RWPE2 (cell line): ENCODE measurements around the gene TRPM1.

Source experiments
- ATAC-seq: fragments of 200-7000 bp; cut with Tn5 transposase; 3 replicates; pipeline ENCODE4 v1.9.1; 2021; ENCODE audit warnings: low read depth
- DNase-seq: peaks from one replicate; pipeline ENCODE4 v3.0.0-alpha.2; 2020; ENCODE audit warnings: low spot score
- H3K27ac ChIP-seq: fragments of 450-650 bp; 2 replicates; pipeline ENCODE4 v1.5.1; 2017; ENCODE audit warnings: mild to moderate bottlenecking; ENCODE audit not compliant: poor library complexity, severe bottlenecking
- H3K27me3 ChIP-seq: fragments of 250-450 bp; sonication (Bioruptor Pico); 2 replicates; pipeline ENCODE4 v1.5.1; 2021; ENCODE audit warnings: mild to moderate bottlenecking, moderate library complexity; ENCODE audit not compliant: insufficient read depth, poor library complexity, severe bottlenecking
- H3K36me3 ChIP-seq: fragments of 250-450 bp; sonication (Bioruptor Pico); 2 replicates; pipeline ENCODE4 v1.5.1; 2020; ENCODE audit warnings: low read depth, mild to moderate bottlenecking, moderate library complexity
- H3K4me1 ChIP-seq: fragments of 250-450 bp; sonication (Bioruptor Pico); 2 replicates; pipeline ENCODE4 v1.5.1; 2021; ENCODE audit warnings: mild to moderate bottlenecking, moderate library complexity; ENCODE audit not compliant: insufficient read depth, poor library complexity, severe bottlenecking
- H3K4me3 ChIP-seq: fragments of 250-450 bp; sonication (Bioruptor Pico); 2 replicates; pipeline ENCODE4 v1.5.1; 2021; ENCODE audit warnings: mild to moderate bottlenecking, moderate library complexity; ENCODE audit not compliant: severe bottlenecking
- H3K9me3 ChIP-seq: fragments of 250-450 bp; sonication (Bioruptor Pico); 2 replicates; pipeline ENCODE4 v1.5.1; 2021; ENCODE audit warnings: mild to moderate bottlenecking, moderate library complexity; ENCODE audit not compliant: severe bottlenecking
- TF ChIP-seq, protein P1 (sequence below): fragments of 450-650 bp; IDR thresholded peaks from one replicate; pipeline ENCODE4 v1.5.1; 2017; ENCODE audit warnings: mild to moderate bottlenecking, moderate library complexity; ENCODE audit not compliant: poor library complexity, severe bottlenecking

TRPM1 gene

GRCh38 chr15:31014608-31014925, 87.0 kb downstream of the TRPM1 start:
- H3K9me3 ChIP-seq = peaks cover 10% of the 10 kb centered on the region

DNA sequence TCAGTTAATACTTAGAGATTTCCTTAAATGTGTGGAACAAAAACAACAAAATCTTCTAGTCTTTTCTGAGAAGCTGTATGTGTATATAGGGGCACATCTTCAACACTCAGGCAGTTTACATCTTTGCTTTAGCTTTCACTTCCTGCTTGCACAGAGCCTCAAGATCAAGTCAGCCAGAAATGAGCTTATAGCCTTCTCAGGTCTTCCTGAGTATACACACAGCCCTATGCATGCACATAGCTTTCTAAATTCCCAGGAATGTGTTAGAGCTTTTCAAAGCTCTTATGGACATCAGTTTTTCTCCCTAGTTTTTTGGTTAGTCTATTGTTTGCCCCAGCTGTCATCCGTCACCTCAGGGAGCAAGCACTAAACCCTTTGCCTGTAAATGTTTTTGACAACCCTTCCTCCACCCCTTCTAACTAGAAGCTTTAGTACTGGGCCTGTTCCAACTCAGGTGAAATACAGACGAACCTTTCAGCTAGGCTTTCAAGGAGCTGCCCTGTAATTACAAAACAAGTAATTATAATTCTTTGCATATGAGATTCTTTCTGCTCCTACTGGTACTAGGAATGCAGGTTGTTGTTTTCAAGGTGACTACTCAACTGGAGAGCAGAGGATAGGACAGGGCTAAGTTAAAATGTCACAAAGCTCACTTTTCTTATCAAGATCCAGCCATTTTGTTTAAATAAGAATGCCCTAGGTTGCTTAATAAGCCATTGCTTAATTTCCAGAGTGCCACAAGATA, 87.5 kb downstream of the TRPM1 start:
- ATAC-seq (no peak), DNase-seq (no peak)
- Histone ChIP-seq H3K4me3 (no peak overlapping the region), H3K9me3 (peaks cover 10% of the 10 kb centered on the region), H3K27me3 (peaks cover 3% of the 10 kb centered on the region), H3K36me3 (no peaks in the 10 kb centered on the region), H3K4me1 (peaks cover 14% of the 10 kb centered on the region), H3K27ac (no peak overlapping the region)
- TF ChIP-seq, protein P1, sequence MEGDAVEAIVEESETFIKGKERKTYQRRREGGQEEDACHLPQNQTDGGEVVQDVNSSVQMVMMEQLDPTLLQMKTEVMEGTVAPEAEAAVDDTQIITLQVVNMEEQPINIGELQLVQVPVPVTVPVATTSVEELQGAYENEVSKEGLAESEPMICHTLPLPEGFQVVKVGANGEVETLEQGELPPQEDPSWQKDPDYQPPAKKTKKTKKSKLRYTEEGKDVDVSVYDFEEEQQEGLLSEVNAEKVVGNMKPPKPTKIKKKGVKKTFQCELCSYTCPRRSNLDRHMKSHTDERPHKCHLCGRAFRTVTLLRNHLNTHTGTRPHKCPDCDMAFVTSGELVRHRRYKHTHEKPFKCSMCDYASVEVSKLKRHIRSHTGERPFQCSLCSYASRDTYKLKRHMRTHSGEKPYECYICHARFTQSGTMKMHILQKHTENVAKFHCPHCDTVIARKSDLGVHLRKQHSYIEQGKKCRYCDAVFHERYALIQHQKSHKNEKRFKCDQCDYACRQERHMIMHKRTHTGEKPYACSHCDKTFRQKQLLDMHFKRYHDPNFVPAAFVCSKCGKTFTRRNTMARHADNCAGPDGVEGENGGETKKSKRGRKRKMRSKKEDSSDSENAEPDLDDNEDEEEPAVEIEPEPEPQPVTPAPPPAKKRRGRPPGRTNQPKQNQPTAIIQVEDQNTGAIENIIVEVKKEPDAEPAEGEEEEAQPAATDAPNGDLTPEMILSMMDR = no peak

More at GRCh38 chr15:31014608-31014925, 87.0 kb downstream of the TRPM1 start:
- no peak for DNase-seq
- TF ChIP-seq, protein P1 = no peak
- H3K36me3 ChIP-seq = no peaks in the 10 kb centered on the region
- H3K27me3 ChIP-seq = peaks cover 3% of the 10 kb centered on the region
- H3K4me1 ChIP-seq = peaks cover 14% of the 10 kb centered on the region
- no peak for ATAC-seq
- no peak overlapping the region for H3K4me3 ChIP-seq
- no peak overlapping the region for H3K27ac ChIP-seq

GRCh38 chr15:31012455-31012854, 89.1 kb downstream of the TRPM1 start:
- Histone ChIP-seq H3K36me3 (no peaks in the 10 kb centered on the region), H3K9me3 (peaks cover 10% of the 10 kb centered on the region), H3K27ac (no peak overlapping the region), H3K27me3 (peaks cover 3% of the 10 kb centered on the region), H3K4me1 (peaks cover 14% of the 10 kb centered on the region), H3K4me3 (no peak overlapping the region)
- TF ChIP-seq, protein P1 = no peak
- no peak for DNase-seq
- ATAC-seq = no peak

- Histone ChIP-seq H3K27me3 (peaks cover 3% of the 10 kb centered on the region), H3K4me1 (peaks cover 7% of the 10 kb centered on the region), H3K4me3 (no peak overlapping the region), H3K27ac (no peak overlapping the region), H3K9me3 (peaks cover 10% of the 10 kb centered on the region), H3K36me3 (no peaks in the 10 kb centered on the region)
- ATAC-seq (no peak), DNase-seq (no peak)
- TF ChIP-seq, protein P1 = no peak
Measured at GRCh38 chr15:31010036-31010435, 91.5 kb downstream of the TRPM1 start.

- ATAC-seq (no peak), DNase-seq (no peak)
- TF ChIP-seq, protein P1 = no peak
- Histone ChIP-seq H3K4me3 (no peak overlapping the region), H3K36me3 (no peaks in the 10 kb centered on the region), H3K4me1 (peaks cover 20% of the 10 kb centered on the region), H3K9me3 (no peaks in the 10 kb centered on the region), H3K27ac (no peak overlapping the region), H3K27me3 (peaks cover 3% of the 10 kb centered on the region)
Measured at GRCh38 chr15:31005660-31006059, 95.9 kb downstream of the TRPM1 start.
